Fibroblast of lung (primary cell): ENCODE data around the gene ST6GAL1.

ENCODE experiments used
- EZH2 ChIP-seq: IDR thresholded peaks from 2 replicates; pipeline ENCODE4 v1.5.1; 2012; ENCODE audit warnings: low read length, control low read depth, mild to moderate bottlenecking; ENCODE audit errors: missing control alignments
- TF ChIP-seq, protein P1 (sequence below), 2 donors: IDR thresholded peaks in 1 of 2; conservative IDR thresholded peaks in 1 of 2; 1 replicate in 1 of 2; 2 replicates in 1 of 2; pipeline ENCODE4 v1.5.1; 2011 to 2012; ENCODE audit warnings: low read length in 2 of 2, control low read depth in 1 of 2, inconsistent platforms in 1 of 2, low read depth in 1 of 2, mild to moderate bottlenecking in 1 of 2

DNA sequence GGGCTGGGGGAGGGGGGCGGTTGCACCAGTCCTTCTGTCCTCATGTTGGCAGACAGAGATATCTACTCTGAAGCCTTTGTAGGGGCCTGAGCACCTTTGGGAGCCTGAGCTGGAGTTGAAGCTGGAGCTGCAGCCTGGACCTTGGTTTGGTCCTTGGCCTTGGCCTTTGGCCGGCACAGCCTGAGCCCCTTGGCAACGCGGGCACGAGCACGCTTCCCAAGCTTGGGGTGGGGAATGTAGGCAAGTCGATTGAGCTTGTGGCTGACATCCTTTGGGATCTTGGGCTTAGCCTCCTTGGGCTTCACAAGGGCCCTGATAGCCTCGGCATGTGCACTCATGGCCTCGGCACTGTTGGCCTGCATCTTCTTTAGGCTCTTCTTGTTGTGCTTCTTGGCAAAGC is 8.1 kb upstream of the ST6GAL1 start:
- TF ChIP-seq, protein P1, sequence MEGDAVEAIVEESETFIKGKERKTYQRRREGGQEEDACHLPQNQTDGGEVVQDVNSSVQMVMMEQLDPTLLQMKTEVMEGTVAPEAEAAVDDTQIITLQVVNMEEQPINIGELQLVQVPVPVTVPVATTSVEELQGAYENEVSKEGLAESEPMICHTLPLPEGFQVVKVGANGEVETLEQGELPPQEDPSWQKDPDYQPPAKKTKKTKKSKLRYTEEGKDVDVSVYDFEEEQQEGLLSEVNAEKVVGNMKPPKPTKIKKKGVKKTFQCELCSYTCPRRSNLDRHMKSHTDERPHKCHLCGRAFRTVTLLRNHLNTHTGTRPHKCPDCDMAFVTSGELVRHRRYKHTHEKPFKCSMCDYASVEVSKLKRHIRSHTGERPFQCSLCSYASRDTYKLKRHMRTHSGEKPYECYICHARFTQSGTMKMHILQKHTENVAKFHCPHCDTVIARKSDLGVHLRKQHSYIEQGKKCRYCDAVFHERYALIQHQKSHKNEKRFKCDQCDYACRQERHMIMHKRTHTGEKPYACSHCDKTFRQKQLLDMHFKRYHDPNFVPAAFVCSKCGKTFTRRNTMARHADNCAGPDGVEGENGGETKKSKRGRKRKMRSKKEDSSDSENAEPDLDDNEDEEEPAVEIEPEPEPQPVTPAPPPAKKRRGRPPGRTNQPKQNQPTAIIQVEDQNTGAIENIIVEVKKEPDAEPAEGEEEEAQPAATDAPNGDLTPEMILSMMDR (conservative IDR thresholded peaks at IDR 0.05 in 1 of 2, IDR thresholded peaks at IDR 0.05 in 1 of 2; ENCODE audit: low read depth in 1 of 2, low read length in 2 of 2), result no peak
- TF ChIP-seq EZH2, result no peak
